ENCODE measurements around the gene RORB.

The RORB gene

GRCh38 chr9:74517188-74517587 lies 20.1 kb downstream of the RORB start:
- Histone ChIP-seq H3K27ac (no peak overlapping the region), H3K4me3 (ENCODE audit: low read depth in 1 of 2, low read length in 1 of 2) (no peak overlapping the region), H3K36me3 (no peaks in the 10 kb centered on the region), H3K9me3 (no peaks in the 10 kb centered on the region), H3K4me1 (ENCODE audit: control insufficient read depth in 1 of 2, insufficient read depth in 1 of 2, low read depth in 1 of 2, low read length in 1 of 2) (no peaks in the 10 kb centered on the region), H3K27me3 (peaks cover 6% of the 10 kb centered on the region)
- TF ChIP-seq CTCF (IDR thresholded peaks at IDR 0.05) = no peak

- TF ChIP-seq CTCF (IDR thresholded peaks at IDR 0.05) = no peak
These were observed 22.3 kb downstream of the RORB start for GRCh38 chr9:74519419-74519818.

GRCh38 chr9:74521009-74521408 lies 23.9 kb downstream of the RORB start:
- H3K27ac ChIP-seq = no peak overlapping the region
- TF ChIP-seq CTCF (IDR thresholded peaks at IDR 0.05) = no peak
- no peak overlapping the region for H3K4me3 ChIP-seq (ENCODE audit: low read depth in 1 of 2, low read length in 1 of 2)
- H3K27me3 ChIP-seq = peaks cover under 1% of the 10 kb centered on the region
- no peaks in the 10 kb centered on the region for H3K9me3 ChIP-seq
- no peaks in the 10 kb centered on the region for H3K36me3 ChIP-seq
- H3K4me1 ChIP-seq (ENCODE audit: control insufficient read depth in 1 of 2, insufficient read depth in 1 of 2, low read depth in 1 of 2, low read length in 1 of 2) = no peaks in the 10 kb centered on the region

More at GRCh38 chr9:74519419-74519818, 22.3 kb downstream of the RORB start:
- Histone ChIP-seq H3K4me3 (ENCODE audit: low read depth in 1 of 2, low read length in 1 of 2) (no peak overlapping the region), H3K27me3 (peaks cover 6% of the 10 kb centered on the region), H3K27ac (no peak overlapping the region), H3K36me3 (no peaks in the 10 kb centered on the region), H3K4me1 (ENCODE audit: control insufficient read depth in 1 of 2, insufficient read depth in 1 of 2, low read depth in 1 of 2, low read length in 1 of 2) (no peaks in the 10 kb centered on the region), H3K9me3 (no peaks in the 10 kb centered on the region)

- peaks cover 6% of the 10 kb centered on the region for H3K27me3 ChIP-seq
- H3K9me3 ChIP-seq = no peaks in the 10 kb centered on the region
- H3K36me3 ChIP-seq = no peaks in the 10 kb centered on the region
- no peaks in the 10 kb centered on the region for H3K4me1 ChIP-seq (ENCODE audit: control insufficient read depth in 1 of 2, insufficient read depth in 1 of 2, low read depth in 1 of 2, low read length in 1 of 2)
- TF ChIP-seq CTCF (IDR thresholded peaks at IDR 0.05) = no peak
- no peak overlapping the region for H3K27ac ChIP-seq
- H3K4me3 ChIP-seq (ENCODE audit: low read depth in 1 of 2, low read length in 1 of 2) = no peak overlapping the region
These were observed 27.2 kb downstream of the RORB start for GRCh38 chr9:74524289-74524688.

GRCh38 chr9:74526215-74526614 lies 29.1 kb downstream of the RORB start:
- no peaks in the 10 kb centered on the region for H3K36me3 ChIP-seq
- no peak overlapping the region for H3K27ac ChIP-seq
- H3K9me3 ChIP-seq = no peaks in the 10 kb centered on the region
- no peaks in the 10 kb centered on the region for H3K4me1 ChIP-seq (ENCODE audit: control insufficient read depth in 1 of 2, insufficient read depth in 1 of 2, low read depth in 1 of 2, low read length in 1 of 2)
- H3K27me3 ChIP-seq = peaks cover 6% of the 10 kb centered on the region
- H3K4me3 ChIP-seq (ENCODE audit: low read depth in 1 of 2, low read length in 1 of 2) = no peak overlapping the region
- TF ChIP-seq CTCF (IDR thresholded peaks at IDR 0.05) = no peak

- Histone ChIP-seq H3K36me3 (no peaks in the 10 kb centered on the region), H3K4me1 (ENCODE audit: control insufficient read depth in 1 of 2, insufficient read depth in 1 of 2, low read depth in 1 of 2, low read length in 1 of 2) (no peaks in the 10 kb centered on the region), H3K4me3 (ENCODE audit: low read depth in 1 of 2, low read length in 1 of 2) (no peak overlapping the region), H3K27me3 (peaks cover 6% of the 10 kb centered on the region), H3K9me3 (no peaks in the 10 kb centered on the region), H3K27ac (no peak overlapping the region)
- no peak for TF ChIP-seq CTCF (IDR thresholded peaks at IDR 0.05)
These were observed 30.6 kb downstream of the RORB start for GRCh38 chr9:74527718-74528117.

All from neutrophil (primary cell).